Non-pigmented ciliary epithelial cell (primary cell): ENCODE measurements around the gene KDF1.

ENCODE experiments used
- DNase-seq: peaks from one replicate; pipeline ENCODE4 v3.0.0-alpha.2; 2010; ENCODE audit warnings: low read depth

The KDF1 gene

GRCh38 chr1:26915204-26915842 lies 44.9 kb downstream of the KDF1 start:
- no peak for DNase-seq

GRCh38 chr1:26913754-26914619 lies 46.3 kb downstream of the KDF1 start, which contains the start of gene NR0B2:
TSS of gene NR0B2 (minus strand) at chr1:26913975. CDS start at chr1:26913940, 35 bp downstream.
- no peak for DNase-seq

GRCh38 chr1:26913389-26913753 lies 46.9 kb downstream of the KDF1 start:
- DNase-seq = no peak

GRCh38 chr1:26912147-26912490 lies 48.1 kb downstream of the KDF1 start:
- no peak for DNase-seq

- DNase-seq = no peak
Measured at GRCh38 chr1:26911399-26912146, 48.7 kb downstream of the KDF1 start.

GRCh38 chr1:26910343-26911160 lies 49.7 kb downstream of the KDF1 start:
- no peak for DNase-seq

GRCh38 chr1:26909951-26910342 lies 50.3 kb downstream of the KDF1 start:
- DNase-seq = no peak

- peak; percentile 69 for DNase-seq
Measured at GRCh38 chr1:26907071-26907917, 53.0 kb downstream of the KDF1 start.

GRCh38 chr1:26900815-26901511 lies 59.3 kb downstream of the KDF1 start:
- DNase-seq = no peak

- peak; percentile 58 for DNase-seq
Measured at GRCh38 chr1:26900001-26900814, 60.1 kb downstream of the KDF1 start, which contains the start of gene GPATCH3. TSS of gene GPATCH3 (minus strand) at chr1:26900467. CDS start at chr1:26900442, 25 bp downstream.
